HCT116 (cell line): ENCODE results near the gene AVPI1. TPM values are rescaled to one million over a fixed set of nuclear protein-coding genes. Genes with fewer than 3 reads are reported as not detected.
A peak's percentile ranks its signal among the peaks of the same experiment; 100 is the strongest.

Experiments used
- ATAC-seq: fragments of 200-7000 bp; cut with Tn5 transposase; 2 replicates; pipeline ENCODE4 v1.9.1; 2020; ENCODE audit warnings: mild to moderate bottlenecking, moderate library complexity
- BruUV-seq: library from RNA; stranded (reverse); fragments of 400-500 nt; replicated peaks from 2 replicates; lab custom pipeline; 2021; lab: Mats Ljungman, UMichigan
- CTCF ChIA-PET: fragments of 300-600 bp; sonication (Branson Sonifier 250); formaldehyde crosslinking; loops from one replicate; lab custom pipeline; 2021; ENCODE audit warnings: antibody characterized with exemption; lab: Charles Lee
- POLR2A ChIA-PET: fragments of 300-600, 350-600 bp; sonication (Branson Sonifier 250); formaldehyde crosslinking; loops from one replicate; lab custom pipeline; 2021; ENCODE audit warnings: antibody characterized with exemption; lab: Charles Lee
- RAD21 ChIA-PET, 2 experiments: fragments of 300-600 bp; sonication (Branson Sonifier 250); formaldehyde crosslinking; loops; one replicate each; lab custom pipeline; 2023; ENCODE audit warnings: low total read pairs in 2 of 2; ENCODE audit not compliant: uncharacterized antibody in 2 of 2, unreplicated experiment in 2 of 2, low non-redundant PET in 1 of 2; lab: Charles Lee
- DNase-seq: peaks from one replicate; pipeline ENCODE4 v3.0.0-alpha.2; 2010; ENCODE audit warnings: low read depth, low spot score
- H2AFZ ChIP-seq: fragments of 200-600 bp; shearing (Covaris generic), sonication (generic); 2 replicates; pipeline ENCODE4 v1.6.1; 2017; ENCODE audit warnings: low read depth, mixed run types, mixed read lengths, antibody characterized with exemption, low read length; ENCODE audit not compliant: poor library complexity, severe bottlenecking
- H3K27ac ChIP-seq: 2 replicates; pipeline ENCODE4 v1.5.1; 2012; ENCODE audit warnings: low read depth, low read length
- H3K27me3 ChIP-seq: fragments of 200-600 bp; sonication (generic); 2 replicates; pipeline ENCODE4 v1.6.1; 2016; ENCODE audit warnings: mixed run types, low read length, mixed read lengths; ENCODE audit not compliant: insufficient read depth
- H3K36me3 ChIP-seq, 2 experiments: fragments of 200-500 bp in 1 of 2; fragments of 200-600 bp in 1 of 2; sonication (Bioruptor generic) in 1 of 2; sonication (generic) in 1 of 2; 2 replicates each; pipeline versions ENCODE4 v1.5.1 to v1.6.1; 2014 to 2016; ENCODE audit warnings: low read length in 2 of 2, inconsistent platforms in 1 of 2, mixed read lengths in 1 of 2, mixed run types in 1 of 2; ENCODE audit not compliant: insufficient read depth in 2 of 2, control insufficient read depth in 1 of 2
- H3K4me1 ChIP-seq, 2 experiments: fragments of 200-600 bp in 1 of 2; sonication (generic) in 1 of 2; 2 replicates each; pipeline versions ENCODE4 v1.5.1 to v1.6.1; 2012 to 2017; ENCODE audit warnings: low read length in 2 of 2, inconsistent platforms in 1 of 2, mild to moderate bottlenecking in 1 of 2, mixed read lengths in 1 of 2, mixed run types in 1 of 2, moderate library complexity in 1 of 2; ENCODE audit not compliant: insufficient read depth in 2 of 2, control insufficient read depth in 1 of 2
- H3K4me2 ChIP-seq: fragments of 200-600 bp; sonication (generic); 2 replicates; pipeline ENCODE4 v1.6.1; 2017; ENCODE audit warnings: mixed run types, low read length, mixed read lengths
- H3K4me3 ChIP-seq, 2 experiments: fragments of 200-600 bp in 1 of 2; sonication (generic) in 1 of 2; replicated peaks in 1 of 2; 2 replicates each; pipeline ENCODE4 v1.5.1; 2011 to 2016; ENCODE audit warnings: low read length in 2 of 2, control low read depth in 1 of 2, low read depth in 1 of 2, mild to moderate bottlenecking in 1 of 2, mixed read lengths in 1 of 2, mixed run types in 1 of 2
- H3K79me2 ChIP-seq: fragments of 200-600 bp; sonication (generic); 2 replicates; pipeline ENCODE4 v1.6.1; 2017; ENCODE audit warnings: mild to moderate bottlenecking, mixed run types, low read length, moderate library complexity, mixed read lengths; ENCODE audit not compliant: insufficient read depth
- H3K9ac ChIP-seq: fragments of 200-600 bp; sonication (generic); 2 replicates; pipeline ENCODE4 v1.6.1; 2016; ENCODE audit warnings: low read length, mixed read lengths
- H3K9me2 ChIP-seq: fragments of 200-600 bp; sonication (generic), shearing (Covaris generic); 2 replicates; pipeline ENCODE4 v1.6.1; 2017; ENCODE audit warnings: mixed run types, mild to moderate bottlenecking, moderate library complexity; ENCODE audit not compliant: insufficient read depth
- H3K9me3 ChIP-seq, 2 experiments: fragments of 200-500 bp in 1 of 2; fragments of 200-600 bp in 1 of 2; sonication (Bioruptor generic) in 1 of 2; sonication (generic) in 1 of 2; 2 replicates each; pipeline ENCODE4 v1.6.1; 2014 to 2017; ENCODE audit warnings: low read length in 2 of 2, mixed read lengths in 2 of 2, inconsistent platforms in 1 of 2, low read depth in 1 of 2, mild to moderate bottlenecking in 1 of 2, mixed run types in 1 of 2, moderate library complexity in 1 of 2; ENCODE audit not compliant: control insufficient read depth in 1 of 2, insufficient read depth in 1 of 2
- H4K20me1 ChIP-seq: fragments of 200-600 bp; sonication (generic), shearing (Covaris generic); 2 replicates; pipeline ENCODE4 v1.6.1; 2017; ENCODE audit warnings: mixed run types, mild to moderate bottlenecking, moderate library complexity; ENCODE audit not compliant: insufficient read depth
- CBX3 ChIP-seq: IDR thresholded peaks from 2 replicates; pipeline ENCODE4 v1.6.1; 2012; ENCODE audit warnings: low read depth
- CEBPB ChIP-seq: IDR thresholded peaks from 2 replicates; pipeline ENCODE4 v1.6.1; 2012; ENCODE audit warnings: low read depth
- CTCF ChIP-seq, 3 experiments: fragments of 200-600 bp in 1 of 3; sonication (generic) in 1 of 3; IDR thresholded peaks in 2 of 3; conservative IDR thresholded peaks in 1 of 3; 2 replicates each; pipeline ENCODE4 v1.5.1; 2012 to 2017; ENCODE audit warnings: low read depth in 2 of 3, low read length in 2 of 3, antibody characterized with exemption in 1 of 3, borderline replicate concordance in 1 of 3, control low read depth in 1 of 3, mild to moderate bottlenecking in 1 of 3, mixed read lengths in 1 of 3, mixed run types in 1 of 3, moderate library complexity in 1 of 3; ENCODE audit not compliant: insufficient read depth in 1 of 3
- EZH2 ChIP-seq: fragments of 200-600 bp; sonication (generic); IDR thresholded peaks from 2 replicates; pipeline ENCODE4 v1.6.1; 2017; ENCODE audit warnings: antibody characterized with exemption, mixed run types
- EZH2phosphoT487 ChIP-seq: fragments of 200-600 bp; IDR thresholded peaks from 2 replicates; pipeline ENCODE4 v1.6.1; 2018; ENCODE audit warnings: antibody characterized with exemption, borderline replicate concordance
- FOSL1 ChIP-seq: IDR thresholded peaks from 2 replicates; pipeline ENCODE4 v1.6.1; 2012; ENCODE audit warnings: low read depth
- JUND ChIP-seq: IDR thresholded peaks from 2 replicates; pipeline ENCODE4 v1.6.1; 2012
- POLR2A ChIP-seq: IDR thresholded peaks from 2 replicates; pipeline ENCODE4 v1.7.0; 2011; ENCODE audit warnings: borderline replicate concordance; ENCODE audit not compliant: insufficient read depth, insufficient read length; ENCODE audit errors: extremely low read depth
- POLR2AphosphoS5 ChIP-seq: IDR thresholded peaks from 2 replicates; pipeline ENCODE4 v1.6.1; 2011; ENCODE audit warnings: mild to moderate bottlenecking, low read depth, low read length, moderate library complexity
- SIN3A ChIP-seq: IDR thresholded peaks from 2 replicates; pipeline ENCODE4 v1.6.1; 2012; ENCODE audit warnings: low read depth
- SP1 ChIP-seq: IDR thresholded peaks from 2 replicates; pipeline ENCODE4 v1.6.1; 2012; ENCODE audit warnings: low read depth
- SRF ChIP-seq: IDR thresholded peaks from 2 replicates; pipeline ENCODE4 v1.6.1; 2012; ENCODE audit warnings: low read depth
- TCF7L2 ChIP-seq: IDR thresholded peaks from 2 replicates; pipeline ENCODE4 v1.7.0; 2011; ENCODE audit warnings: borderline replicate concordance, inconsistent platforms; ENCODE audit not compliant: insufficient read depth, insufficient read length; ENCODE audit errors: extremely low read depth
- YY1 ChIP-seq: IDR thresholded peaks from 2 replicates; pipeline ENCODE4 v1.6.1; 2011; ENCODE audit warnings: low read length, low read depth, moderate library complexity, mild to moderate bottlenecking; ENCODE audit not compliant: insufficient replicate concordance; ENCODE audit errors: extremely low read depth
- ZFX ChIP-seq: fragments of 450-650 bp; IDR thresholded peaks from 2 replicates; pipeline ENCODE4 v1.6.1; 2017
- ZNF274 ChIP-seq: fragments of 200-500 bp; sonication (Bioruptor generic); IDR thresholded peaks from 2 replicates; pipeline ENCODE4 v1.6.1; 2014; ENCODE audit warnings: mild to moderate bottlenecking, low read depth, low read length, inconsistent platforms
- intact Hi-C: fragments of 100-400 bp; cut with micrococcal nuclease; formaldehyde crosslinking; loops from 2 replicates; pipeline ENCODE4 v1.10.0; 2022
- total RNA-seq: library from RNA; stranded (reverse); gene quantifications from one replicate; pipeline ENCODE4 v1.2.1, GENCODE V29; 2021; ENCODE audit not compliant: unreplicated experiment
- TF ChIP-seq, protein P1 (sequence below): IDR thresholded peaks from 2 replicates; pipeline ENCODE4 v1.6.1; 2011; ENCODE audit warnings: mild to moderate bottlenecking, low read length, moderate library complexity; ENCODE audit not compliant: insufficient replicate concordance; ENCODE audit errors: extremely low read depth

Gene AVPI1
- total RNA-seq, 1 experiment from 2014 or later = 26.7 TPM

DNA sequence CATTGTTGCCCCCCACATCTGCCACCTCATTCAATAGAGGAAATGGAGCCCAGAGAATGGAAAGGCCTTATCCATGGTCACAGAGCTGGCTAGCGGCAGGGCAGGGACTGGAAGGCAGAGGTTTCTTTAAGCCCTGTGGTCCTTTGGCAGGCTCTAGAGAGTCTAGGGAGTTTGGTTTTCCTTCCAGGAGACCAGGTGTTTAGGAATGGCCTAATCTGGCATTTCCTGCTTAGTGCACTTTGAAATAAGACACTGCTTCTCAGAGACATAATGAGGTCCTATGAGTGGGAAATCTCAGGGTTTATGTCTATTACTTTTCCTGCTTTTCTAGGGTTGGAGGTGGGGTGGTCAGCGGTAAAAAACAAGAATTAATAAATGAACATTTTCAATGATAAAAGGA is 32.6 kb upstream of the AVPI1 start:
- peaks cover 0 to 12% of the 10 kb centered on the region in 2 experiments; a peak in 2 of 4 replicates for H3K36me3 ChIP-seq
- no peak overlapping the region for H2AFZ ChIP-seq
- ATAC-seq = no peak
- no TSS peak for BruUV-seq
- H3K9me2 ChIP-seq = no peaks in the 10 kb centered on the region
- H3K27ac ChIP-seq = peak overlapping the region; percentile 77
- H3K4me1 ChIP-seq = peaks cover 32 to 48% of the 10 kb centered on the region in 2 experiments
- RAD21 ChIA-PET = no interaction called here
- 0 out of 2 replicates have a peak overlapping the region, but pooled peaks have one; percentile 50 for H3K9ac ChIP-seq
- H4K20me1 ChIP-seq = no peaks in the 10 kb centered on the region
- TF ChIP-seq SRF (peak; percentile 86), TCF7L2 (no peak)
- intact Hi-C loops = no loop called here
- no peaks in the 10 kb centered on the region for H3K9me3 ChIP-seq
- peak overlapping the region; percentile 75 for H3K4me2 ChIP-seq
- peaks cover 18% of the 10 kb centered on the region; the same call in 1 of the 2 replicates for H3K79me2 ChIP-seq
- no peak for DNase-seq
- CTCF ChIA-PET = interaction anchor here (2.0 to 2.6 kb wide), 3 partner anchors 11 to 33 kb away, joined by 6 to 11 read pairs (median 8); partner anchors contain the start of gene AVPI1
- H3K4me3 ChIP-seq = no peak overlapping the region
- POLR2A ChIA-PET = no interaction called here
- H3K27me3 ChIP-seq = no peaks in the 10 kb centered on the region

GRCh38 chr10:97718659-97719142 is 31.7 kb upstream of the AVPI1 start:
- DNase-seq = peak; percentile 75
- Histone ChIP-seq H2AFZ (no peak overlapping the region), H3K27me3 (no peaks in the 10 kb centered on the region), H3K4me1 (peaks cover 32 to 43% of the 10 kb centered on the region in 2 experiments), H3K9ac (peak overlapping the region; percentile 50), H3K27ac (peak overlapping the region; percentile 77), H3K36me3 (peaks cover 0 to 12% of the 10 kb centered on the region in 2 experiments; a peak in 2 of 4 replicates), H3K4me2 (peak overlapping the region; percentile 75), H3K79me2 (peaks cover 26% of the 10 kb centered on the region; the same call in 1 of the 2 replicates), H3K4me3 (peak overlapping the region; percentile 11 to 32), H3K9me2 (no peaks in the 10 kb centered on the region), H4K20me1 (no peaks in the 10 kb centered on the region), H3K9me3 (no peaks in the 10 kb centered on the region)
- POLR2A ChIA-PET = interaction anchor here (0.7 to 1.2 kb wide), 2 partner anchors 18 to 29 kb away, joined by 3 to 5 read pairs; partner anchors contain the start of gene ZFYVE27
- intact Hi-C loops = no loop called here
- RAD21 ChIA-PET = no interaction called here
- BruUV-seq = no TSS peak
- peak; percentile 69 for ATAC-seq
- CTCF ChIA-PET = interaction anchor here (1.7 to 2.6 kb wide), 5 partner anchors 9 to 184 kb away, joined by 3 to 11 read pairs (median 8); partner anchors contain the start of gene AVPI1
- TF ChIP-seq SP1 (peak; percentile 89), EZH2 (no peak), FOSL1 (no peak), SIN3A (peak; percentile 97), CBX3 (peak; percentile 80), EZH2phosphoT487 (no peak), YY1 (peak; percentile 23), POLR2AphosphoS5 (peak; percentile 71), ZFX (no peak), CTCF (IDR thresholded peaks at IDR 0.05 in 2 of 3, conservative IDR thresholded peaks at IDR 0.05 in 1 of 3; ENCODE audit: borderline replicate concordance in 1 of 3, insufficient read depth in 1 of 3, low read depth in 2 of 3, low read length in 2 of 3) (no peak), POLR2A (no peak), JUND (peak; percentile 52; the same call in 1 of the 2 replicates), ZNF274 (no peak), CEBPB (peak; percentile 97)
- TF ChIP-seq, protein P1, sequence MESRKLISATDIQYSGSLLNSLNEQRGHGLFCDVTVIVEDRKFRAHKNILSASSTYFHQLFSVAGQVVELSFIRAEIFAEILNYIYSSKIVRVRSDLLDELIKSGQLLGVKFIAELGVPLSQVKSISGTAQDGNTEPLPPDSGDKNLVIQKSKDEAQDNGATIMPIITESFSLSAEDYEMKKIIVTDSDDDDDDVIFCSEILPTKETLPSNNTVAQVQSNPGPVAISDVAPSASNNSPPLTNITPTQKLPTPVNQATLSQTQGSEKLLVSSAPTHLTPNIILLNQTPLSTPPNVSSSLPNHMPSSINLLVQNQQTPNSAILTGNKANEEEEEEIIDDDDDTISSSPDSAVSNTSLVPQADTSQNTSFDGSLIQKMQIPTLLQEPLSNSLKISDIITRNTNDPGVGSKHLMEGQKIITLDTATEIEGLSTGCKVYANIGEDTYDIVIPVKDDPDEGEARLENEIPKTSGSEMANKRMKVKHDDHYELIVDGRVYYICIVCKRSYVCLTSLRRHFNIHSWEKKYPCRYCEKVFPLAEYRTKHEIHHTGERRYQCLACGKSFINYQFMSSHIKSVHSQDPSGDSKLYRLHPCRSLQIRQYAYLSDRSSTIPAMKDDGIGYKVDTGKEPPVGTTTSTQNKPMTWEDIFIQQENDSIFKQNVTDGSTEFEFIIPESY = no peak
